Body of pancreas (tissue), 4 donors: Measurements from ENCODE around the gene KBTBD6. TPM values are rescaled to one million over a fixed set of nuclear protein-coding genes. Genes with fewer than 3 reads are reported as not detected.
"Not testable (repeated sequence)": the region's sequence is repeated elsewhere in the genome, so short reads cannot be mapped to it uniquely, and the experiment has no call there.

Source experiments
- ATAC-seq: fragments of 150-250 bp; one replicate; pipeline ENCODE4 v1.9.1; 2016
- DNase-seq, 4 donors: peaks; one replicate each; pipeline ENCODE4 v3.0.0-alpha.2; 2019
- H3K27ac ChIP-seq, 4 donors: fragments of 200-600 bp; sonication (generic); 1 replicate in 3 of 4; 2 replicates in 1 of 4; pipeline versions ENCODE4 v1.5.1 to v1.6.1; 2016 to 2019; ENCODE audit warnings: mild to moderate bottlenecking in 1 of 4, mixed read lengths in 1 of 4, moderate library complexity in 1 of 4
- H3K27me3 ChIP-seq, 2 donors: fragments of 200-600 bp; sonication (generic); one replicate each; pipeline ENCODE4 v1.6.0; 2016; ENCODE audit warnings: mild to moderate bottlenecking in 1 of 2
- H3K36me3 ChIP-seq, 2 donors: fragments of 200-600 bp; sonication (generic); replicated peaks in 1 of 2; 2 replicates each; pipeline ENCODE4 v1.5.1; 2016; ENCODE audit warnings: low read depth in 2 of 2; ENCODE audit not compliant: insufficient read depth in 1 of 2
- H3K4me1 ChIP-seq: fragments of 200-600 bp; sonication (generic); one replicate; pipeline ENCODE4 v1.6.0; 2016
- H3K4me3 ChIP-seq, 2 donors: fragments of 200-600 bp; sonication (generic); 1 replicate in 1 of 2; 2 replicates in 1 of 2; pipeline ENCODE4 v1.5.1; 2016 to 2019
- H3K9me3 ChIP-seq, 3 donors: fragments of 200-600 bp; sonication (generic); 1 replicate in 2 of 3; 2 replicates in 1 of 3; pipeline ENCODE4 v1.5.1; 2016
- POLR2A ChIP-seq, 3 donors: fragments of 450-650 bp; IDR thresholded peaks; one replicate each; pipeline ENCODE4 v1.6.1; 2016; ENCODE audit warnings: antibody characterized with exemption in 3 of 3, mild to moderate bottlenecking in 2 of 3
- WGBS, 2 donors: methylation state at CpG; one replicate each; pipeline ENCODE4 v1.1.5; 2017; 5-methylcytosine and 5-hydroxymethylcytosine counted together
- intact Hi-C: fragments of 100-400 bp; cut with DNase I; formaldehyde crosslinking; loops from one replicate; pipeline ENCODE4 v1.15.1; 2023
- total RNA-seq, 2 donors: library from RNA; depleted of rRNA; stranded (reverse); fragments of >200 nt; gene quantifications; one replicate each; pipeline ENCODE4 v1.1.0, GENCODE V29; 2016
- TF ChIP-seq, protein P1 (sequence below), 7 experiments: fragments of 450-650 bp in 4 of 7; fragments of 200-600 bp in 3 of 7; sonication (generic) in 3 of 7; IDR thresholded peaks; one replicate each; pipeline ENCODE4 v1.5.1; 2016 to 2019; ENCODE audit warnings: antibody characterized with exemption in 7 of 7

Gene KBTBD6
- total RNA-seq, 2 donors from 2014 or later = 1.6 to 4.7 TPM

DNA sequence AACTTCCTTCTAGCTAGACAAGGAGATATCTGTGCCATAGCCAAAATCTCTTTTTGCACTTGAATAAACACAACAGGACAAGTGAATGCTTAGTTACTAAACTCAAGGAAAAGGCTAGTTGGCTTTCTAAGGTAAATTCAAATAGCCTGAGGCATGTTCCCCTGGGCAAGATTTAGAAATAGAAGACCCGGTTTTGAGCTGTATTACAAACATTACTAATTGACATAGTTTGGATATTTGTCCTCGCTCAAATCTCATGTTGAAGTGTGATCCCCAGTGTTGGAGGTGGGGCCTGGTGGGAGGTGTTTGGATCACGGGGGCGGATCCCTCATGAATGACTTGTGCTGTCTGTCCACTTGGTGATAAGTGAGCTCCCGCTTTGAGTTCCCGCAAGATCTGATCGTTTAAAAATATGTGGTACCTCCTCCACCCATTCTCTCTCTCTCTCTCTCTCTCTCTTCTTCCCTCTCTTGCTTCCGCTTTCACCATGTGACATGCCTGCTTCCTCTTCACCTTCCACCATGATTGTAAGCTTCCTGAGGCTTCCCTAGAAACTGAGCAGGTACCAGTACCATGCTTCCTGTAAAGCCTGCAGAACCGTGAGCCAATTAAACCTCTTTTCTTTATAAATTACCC is 3.9 kb upstream of the KBTBD6 start:
- H3K4me3 ChIP-seq = no peak overlapping the region
- H3K27ac ChIP-seq = no peak overlapping the region
- H3K4me1 ChIP-seq = peaks cover 15% of the 10 kb centered on the region
- no peaks in the 10 kb centered on the region for H3K36me3 ChIP-seq
- WGBS, 2 donors = 88 to 91% methylated on average over 9 of the region's 9 CpGs
- no peaks in the 10 kb centered on the region for H3K27me3 ChIP-seq
- intact Hi-C loops = loop anchor here (5.0 kb wide), 1 partner anchor 66 kb away; no protein-coding TSS in a partner anchor
- ATAC-seq = no peak
- TF ChIP-seq POLR2A (IDR thresholded peaks at IDR 0.05) = no peak
- TF ChIP-seq, protein P1, sequence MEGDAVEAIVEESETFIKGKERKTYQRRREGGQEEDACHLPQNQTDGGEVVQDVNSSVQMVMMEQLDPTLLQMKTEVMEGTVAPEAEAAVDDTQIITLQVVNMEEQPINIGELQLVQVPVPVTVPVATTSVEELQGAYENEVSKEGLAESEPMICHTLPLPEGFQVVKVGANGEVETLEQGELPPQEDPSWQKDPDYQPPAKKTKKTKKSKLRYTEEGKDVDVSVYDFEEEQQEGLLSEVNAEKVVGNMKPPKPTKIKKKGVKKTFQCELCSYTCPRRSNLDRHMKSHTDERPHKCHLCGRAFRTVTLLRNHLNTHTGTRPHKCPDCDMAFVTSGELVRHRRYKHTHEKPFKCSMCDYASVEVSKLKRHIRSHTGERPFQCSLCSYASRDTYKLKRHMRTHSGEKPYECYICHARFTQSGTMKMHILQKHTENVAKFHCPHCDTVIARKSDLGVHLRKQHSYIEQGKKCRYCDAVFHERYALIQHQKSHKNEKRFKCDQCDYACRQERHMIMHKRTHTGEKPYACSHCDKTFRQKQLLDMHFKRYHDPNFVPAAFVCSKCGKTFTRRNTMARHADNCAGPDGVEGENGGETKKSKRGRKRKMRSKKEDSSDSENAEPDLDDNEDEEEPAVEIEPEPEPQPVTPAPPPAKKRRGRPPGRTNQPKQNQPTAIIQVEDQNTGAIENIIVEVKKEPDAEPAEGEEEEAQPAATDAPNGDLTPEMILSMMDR (IDR thresholded peaks at IDR 0.05) = no peak
- DNase-seq = no peak
- no peaks in the 10 kb centered on the region for H3K9me3 ChIP-seq

DNA sequence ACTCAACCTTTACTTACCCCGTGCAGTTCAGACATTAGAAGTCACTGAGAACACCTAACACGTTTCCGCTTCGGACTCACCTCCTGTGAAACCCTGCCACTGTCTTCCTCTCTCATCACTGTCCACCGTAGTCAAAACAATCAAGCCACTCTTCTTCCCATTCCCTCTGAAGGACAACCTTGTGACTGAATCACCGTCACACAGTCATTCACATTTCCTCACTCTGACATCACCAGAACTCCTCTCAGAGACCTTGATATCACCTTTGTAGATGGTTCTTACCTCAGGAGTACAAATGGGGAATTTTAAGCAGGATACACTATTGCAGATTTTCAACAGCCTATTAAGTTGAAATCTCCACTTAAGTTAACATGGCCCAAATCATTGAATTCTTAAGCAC is 1.3 kb upstream of the KBTBD6 start:
- no peak for DNase-seq
- Histone ChIP-seq H3K27me3 (no peaks in the 10 kb centered on the region), H3K27ac (no peak overlapping the region), H3K4me1 (peaks cover 38% of the 10 kb centered on the region), H3K9me3 (no peaks in the 10 kb centered on the region), H3K36me3 (no peaks in the 10 kb centered on the region), H3K4me3 (no peak overlapping the region)
- 93 to 96% methylated on average over 6 of the region's 6 CpGs for WGBS, 2 donors
- no peak for TF ChIP-seq POLR2A (IDR thresholded peaks at IDR 0.05)
- TF ChIP-seq, protein P1 (IDR thresholded peaks at IDR 0.05) = no peak
- no peak for ATAC-seq
- intact Hi-C loops = no loop called here

DNA sequence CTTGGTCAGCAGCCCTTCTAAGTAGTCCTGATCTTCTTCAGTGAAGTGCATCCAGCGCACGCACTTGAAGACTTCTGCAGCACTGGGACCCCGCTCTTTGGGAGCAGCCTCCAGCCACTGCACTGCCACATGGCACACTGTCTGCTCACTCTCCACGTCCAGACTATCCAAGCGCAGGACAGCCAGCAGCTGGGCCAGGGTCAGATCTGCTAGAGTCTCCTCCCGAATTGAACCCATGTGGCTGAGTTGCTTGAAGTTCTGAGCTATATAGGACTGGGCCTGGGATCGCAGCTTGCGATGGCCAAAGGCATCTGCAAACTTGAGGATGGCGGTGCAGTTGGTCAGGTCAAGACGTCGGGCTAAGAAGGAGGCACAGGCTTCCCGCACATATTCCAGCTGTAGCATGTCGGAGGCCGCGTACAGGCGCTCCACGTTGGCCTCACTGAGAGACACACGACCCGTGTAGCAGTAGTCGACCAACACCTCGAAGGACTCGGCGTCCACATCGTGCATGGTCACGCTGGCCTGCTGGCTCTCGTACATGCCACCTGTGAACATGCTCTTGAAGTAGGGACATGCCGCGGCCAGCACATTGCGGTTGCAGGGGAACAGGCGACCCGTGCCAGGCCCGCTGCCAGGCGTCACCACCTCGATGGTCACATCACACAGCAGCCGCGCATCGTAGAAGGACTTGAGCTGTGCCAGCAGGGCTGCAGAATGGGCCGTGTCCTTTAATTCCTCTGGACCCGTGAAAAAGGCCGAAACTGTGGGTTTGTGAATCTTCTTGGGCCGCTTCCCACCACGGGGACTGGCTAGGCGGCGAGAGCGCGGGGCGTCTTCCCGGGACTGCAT is 716 bp downstream of the KBTBD6 start:
- peak overlapping the region; percentile 67 to 84 for H3K4me3 ChIP-seq

DNA sequence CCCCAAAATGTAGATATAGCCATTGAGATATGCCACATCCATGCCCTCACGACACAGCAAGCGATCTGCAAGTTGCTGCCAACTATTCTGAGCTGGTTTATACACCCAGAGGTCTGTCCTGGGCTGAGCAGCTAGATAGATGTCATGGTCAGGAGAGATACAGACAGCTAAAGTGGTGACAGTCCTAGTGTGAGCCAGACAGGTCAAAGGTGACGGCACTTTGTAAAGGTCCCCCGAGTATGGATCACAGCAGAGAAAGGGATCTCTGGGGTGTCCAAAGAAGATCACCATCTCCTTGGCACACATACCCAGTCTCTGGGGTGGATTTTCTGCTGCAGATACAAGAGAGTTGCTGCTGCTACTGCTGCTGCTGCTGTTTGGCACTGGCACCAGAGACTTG is 1.4 kb downstream of the KBTBD6 start:
- H3K27me3 ChIP-seq, H3K27ac ChIP-seq, DNase-seq, H3K4me3 ChIP-seq, H3K9me3 ChIP-seq, ATAC-seq, H3K36me3 ChIP-seq, intact Hi-C loops: not testable (repeated sequence)
- H3K4me1 ChIP-seq = peaks cover 44% of the 10 kb centered on the region
- WGBS, 2 donors = 70 to 80% methylated on average over 4 of the region's 4 CpGs

More for the DNA sequence above, 716 bp downstream of the KBTBD6 start:
- ATAC-seq = peak; percentile 17
- DNase-seq = peak in 3 of 4 donors; percentile 22 to 48 (median 35)
- H3K36me3 ChIP-seq, H3K9me3 ChIP-seq, H3K27me3 ChIP-seq, intact Hi-C loops: not testable (repeated sequence)
- Histone ChIP-seq H3K27ac (peak overlapping the region; percentile 39 to 82 (median 75)), H3K4me1 (peaks cover 44% of the 10 kb centered on the region)
- 24 to 37% methylated on average over 12 to 48 of the region's 48 CpGs for WGBS, 2 donors

DNA sequence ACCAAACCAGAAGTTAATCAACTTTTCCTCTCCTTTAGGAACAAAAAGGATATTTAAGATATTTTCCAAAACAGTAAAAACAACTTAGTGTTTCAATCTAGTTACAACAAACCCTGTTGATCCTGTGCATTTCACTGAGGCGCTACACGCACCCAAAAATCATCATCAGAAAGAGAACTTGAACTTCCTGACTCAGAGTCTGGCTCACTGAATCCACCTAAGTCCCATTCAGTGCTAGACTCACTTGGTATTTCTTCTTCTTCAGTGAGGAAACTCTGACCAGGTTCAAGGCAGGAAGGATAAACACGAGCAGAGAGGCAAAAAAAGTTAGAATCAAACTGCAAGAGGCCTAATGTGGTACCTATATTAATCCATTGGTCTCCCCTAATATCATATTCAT is 2.2 kb downstream of the KBTBD6 start:
- ATAC-seq = no peak
- Histone ChIP-seq H3K9me3 (no peaks in the 10 kb centered on the region), H3K4me3 (no peak overlapping the region), H3K27ac (no peak overlapping the region), H3K27me3 (no peaks in the 10 kb centered on the region), H3K36me3 (no peaks in the 10 kb centered on the region), H3K4me1 (peaks cover 44% of the 10 kb centered on the region)
- 83 to 85% methylated on average over 3 of the region's 3 CpGs for WGBS, 2 donors
- intact Hi-C loops = no loop called here
- no peak for TF ChIP-seq POLR2A (IDR thresholded peaks at IDR 0.05)
- TF ChIP-seq, protein P1 (IDR thresholded peaks at IDR 0.05) = no peak
- no peak for DNase-seq
